Upper lobe of left lung (tissue), 6 donors: ENCODE measurements around the gene PIGN. TPM values are rescaled to one million over a fixed set of nuclear protein-coding genes. Genes with fewer than 3 reads are reported as not detected.

Experiments
- ATAC-seq, 2 donors: fragments of 200-7000 bp; cut with Tn5 transposase; one replicate each; pipeline ENCODE4 v1.9.1; 2022; ENCODE audit warnings: mild to moderate bottlenecking in 2 of 2, moderate library complexity in 2 of 2; ENCODE audit not compliant: low FRiP score in 2 of 2
- DNase-seq, 2 donors: peaks; one replicate each; pipeline ENCODE4 v3.0.0-alpha.2; 2019 to 2020
- H3K27ac ChIP-seq, 4 donors: fragments of 200-600 bp; sonication (generic); one replicate each; pipeline ENCODE4 v1.5.1; 2016 to 2019
- H3K27me3 ChIP-seq, 4 donors: fragments of 200-600 bp; sonication (generic); one replicate each; pipeline ENCODE4 v1.5.1; 2017 to 2019
- H3K36me3 ChIP-seq, 4 donors: fragments of 200-600 bp; sonication (generic); one replicate each; pipeline ENCODE4 v1.5.1; 2016 to 2019
- H3K4me1 ChIP-seq, 4 donors: fragments of 200-600 bp; sonication (generic); one replicate each; pipeline ENCODE4 v1.5.1; 2018 to 2019
- H3K4me3 ChIP-seq, 4 donors: fragments of 200-600 bp; sonication (generic); one replicate each; pipeline ENCODE4 v1.5.1; 2017 to 2019; ENCODE audit warnings: mild to moderate bottlenecking in 2 of 4, moderate library complexity in 1 of 4
- H3K9me3 ChIP-seq, 4 donors: fragments of 200-600 bp; sonication (generic); one replicate each; pipeline ENCODE4 v1.5.1; 2018 to 2019
- CTCF ChIP-seq, 6 experiments: fragments of 450-650 bp in 4 of 6; fragments of 200-600 bp in 2 of 6; sonication (generic) in 2 of 6; IDR thresholded peaks; one replicate each; pipeline ENCODE4 v1.5.1; 2016 to 2019; ENCODE audit warnings: antibody characterized with exemption in 6 of 6
- EP300 ChIP-seq, 4 donors: sonication (generic); formaldehyde crosslinking; IDR thresholded peaks; one replicate each; pipeline ENCODE4 v1.5.1; 2017; ENCODE audit warnings: antibody characterized with exemption in 4 of 4, control low read depth in 2 of 4
- POLR2A ChIP-seq, 4 donors: fragments of 450-650 bp; IDR thresholded peaks; one replicate each; pipeline ENCODE4 v1.5.1; 2016 to 2017; ENCODE audit warnings: antibody characterized with exemption in 4 of 4, mild to moderate bottlenecking in 2 of 4
- POLR2AphosphoS5 ChIP-seq, 2 donors: sonication (generic); formaldehyde crosslinking; IDR thresholded peaks; one replicate each; pipeline ENCODE4 v1.5.1; 2017; ENCODE audit warnings: antibody characterized with exemption in 2 of 2
- WGBS, 2 donors: methylation state at CpG; one replicate each; pipeline ENCODE4 v1.1.5; 2017 to 2018; 5-methylcytosine and 5-hydroxymethylcytosine counted together
- total RNA-seq, 6 donors: library from RNA; depleted of rRNA in 4 of 6; stranded (reverse); fragments of >200 nt in 4 of 6; gene quantifications; one replicate each; pipeline versions ENCODE4 v1.1.0 to v1.2.1, GENCODE V29; 2016 to 2021
- donor health status: DM: no; HTN: no; CAD: no; lungs with moderate emphysema.
- donor health status: DM: no; HTN: yes; CAD: no; lungs with severe emphysema.

PIGN gene
- total RNA-seq, 6 donors from 2014 or later: 16.9 to 36.2 (median 21.7) TPM

GRCh38 chr18:61991201-61991600 lies 195.7 kb downstream of the PIGN start:
- no peaks in the 10 kb centered on the region for H3K9me3 ChIP-seq
- no peaks in the 10 kb centered on the region for H3K36me3 ChIP-seq
- 92 to 93% methylated on average over 3 of the region's 3 CpGs for WGBS, 2 donors
- H3K4me1 ChIP-seq: peaks cover 5 to 16% (median 12%) of the 10 kb centered on the region in 4 donors
- TF ChIP-seq CTCF (IDR thresholded peaks at IDR 0.05) (no peak), POLR2A (IDR thresholded peaks at IDR 0.05) (no peak), EP300 (IDR thresholded peaks at IDR 0.05) (no peak), POLR2AphosphoS5 (IDR thresholded peaks at IDR 0.05) (no peak)
- H3K4me3 ChIP-seq: no peak overlapping the region
- no peaks in the 10 kb centered on the region for H3K27me3 ChIP-seq
- no peak overlapping the region for H3K27ac ChIP-seq
- DNase-seq: no peak
- no peak for ATAC-seq

Other genes starting within 250 kb of the PIGN start
- gene RELCH, start 199 bp upstream of the PIGN start, total RNA-seq: 10 to 100 TPM; 27.8 to 66.7 (median 35.8) TPM
- 1 to 10 TPM; 1.7 to 5.9 (median 4.4) TPM for gene TNFRSF11A, start 138.3 kb upstream of the PIGN start, total RNA-seq